ENCODE data around the gene CADM2. TPM values are rescaled to one million over a fixed set of nuclear protein-coding genes. Genes with fewer than 3 reads are reported as not detected.
A peak's percentile ranks its signal among the peaks of the same experiment; 100 is the strongest.

Gene CADM2
- total RNA-seq, 2 donors from 2014 or later: 8.9 to 11.6 TPM

- peak; percentile 67 to 84 for ATAC-seq
- intact Hi-C loops (cut with DNase I): loop anchor here in 1 of 2 donors (10.0 kb wide), 1 partner anchor 596 kb away; no protein-coding TSS in a partner anchor
- DNase-seq: no peak
These were observed 20.1 kb downstream of the CADM2 start for GRCh38 chr3:84978843-84979242.

GRCh38 chr3:84980011-84980410, 21.2 kb downstream of the CADM2 start:
- intact Hi-C loops (cut with DNase I): no loop called here
- peak; percentile 43 to 61 for ATAC-seq
- peak; percentile 22 for DNase-seq

GRCh38 chr3:84980456-84980855, 21.7 kb downstream of the CADM2 start:
- no peak for ATAC-seq
- DNase-seq: no peak
- intact Hi-C loops (cut with DNase I): no loop called here

- intact Hi-C loops (cut with DNase I): no loop called here
- ATAC-seq: no peak
These were observed 24.7 kb downstream of the CADM2 start for GRCh38 chr3:84983490-84983889.

GRCh38 chr3:84984429-84984828, 25.6 kb downstream of the CADM2 start:
- DNase-seq (no peak), ATAC-seq (no peak)
- intact Hi-C loops (cut with DNase I): no loop called here

More at GRCh38 chr3:84983490-84983889, 24.7 kb downstream of the CADM2 start:
- no peak for DNase-seq

GRCh38 chr3:84985795-84986194, 27.0 kb downstream of the CADM2 start:
- DNase-seq (no peak), ATAC-seq (no peak)
- intact Hi-C loops (cut with DNase I): no loop called here

GRCh38 chr3:84987706-84988504, 29.1 kb downstream of the CADM2 start:
- DNase-seq (no peak), ATAC-seq (no peak)
- intact Hi-C loops (cut with DNase I): no loop called here

- DNase-seq: no peak
- intact Hi-C loops (cut with DNase I): no loop called here
- ATAC-seq: no peak
These were observed 30.3 kb downstream of the CADM2 start for GRCh38 chr3:84989102-84989501.

- no peak for DNase-seq
- no peak for ATAC-seq
- intact Hi-C loops (cut with DNase I): no loop called here
These were observed 32.7 kb downstream of the CADM2 start for GRCh38 chr3:84991422-84991900.

- intact Hi-C loops (cut with DNase I): no loop called here
- ATAC-seq: no peak
- DNase-seq: no peak
These were observed 35.2 kb downstream of the CADM2 start for GRCh38 chr3:84993956-84994355.

GRCh38 chr3:84998545-84998944, 39.8 kb downstream of the CADM2 start:
- no peak for DNase-seq
- intact Hi-C loops (cut with DNase I): no loop called here
- ATAC-seq: no peak

GRCh38 chr3:85003479-85003878, 44.7 kb downstream of the CADM2 start:
- DNase-seq: no peak
- ATAC-seq: no peak
- intact Hi-C loops (cut with DNase I): no loop called here

GRCh38 chr3:85004147-85004546, 45.4 kb downstream of the CADM2 start:
- no peak for DNase-seq
- intact Hi-C loops (cut with DNase I): no loop called here
- no peak for ATAC-seq

GRCh38 chr3:85005946-85006345, 47.2 kb downstream of the CADM2 start:
- no peak for ATAC-seq
- intact Hi-C loops (cut with DNase I): no loop called here

GRCh38 chr3:85007195-85008094, 48.7 kb downstream of the CADM2 start:
- intact Hi-C loops (cut with DNase I): no loop called here
- DNase-seq (no peak), ATAC-seq (no peak)

More at GRCh38 chr3:85005946-85006345, 47.2 kb downstream of the CADM2 start:
- no peak for DNase-seq

GRCh38 chr3:85020828-85021227, 62.0 kb downstream of the CADM2 start:
- DNase-seq (no peak), ATAC-seq (no peak)
- intact Hi-C loops (cut with DNase I): no loop called here

GRCh38 chr3:85030052-85030451, 71.3 kb downstream of the CADM2 start:
- ATAC-seq: no peak
- intact Hi-C loops (cut with DNase I): no loop called here

GRCh38 chr3:85037203-85037602, 78.4 kb downstream of the CADM2 start:
- intact Hi-C loops (cut with DNase I): no loop called here
- no peak for DNase-seq
- no peak for ATAC-seq

More at GRCh38 chr3:85030052-85030451, 71.3 kb downstream of the CADM2 start:
- no peak for DNase-seq

- no peak for DNase-seq
- intact Hi-C loops (cut with DNase I): no loop called here
These were observed 82.2 kb downstream of the CADM2 start for GRCh38 chr3:85041001-85041400.

GRCh38 chr3:85041562-85042055, 82.8 kb downstream of the CADM2 start:
- DNase-seq (no peak), ATAC-seq (no peak)
- intact Hi-C loops (cut with DNase I): loop anchor here in 1 of 2 donors (2.0 kb wide), 1 partner anchor 25 kb away; no protein-coding TSS in a partner anchor

More at GRCh38 chr3:85041001-85041400, 82.2 kb downstream of the CADM2 start:
- no peak for ATAC-seq
